IMR-90 (cell line): Measurements from ENCODE around the gene C1QL2. TPM values are rescaled to one million over a fixed set of nuclear protein-coding genes. Genes with fewer than 3 reads are reported as not detected.

Source experiments
- ATAC-seq: fragments of 200-7000 bp; cut with Tn5 transposase; 2 replicates; pipeline ENCODE4 v1.9.1; 2020; ENCODE audit warnings: low read depth, mild to moderate bottlenecking, moderate library complexity
- BruUV-seq: library from RNA; stranded (reverse); fragments of 400-500 nt; replicated peaks from 2 replicates; lab custom pipeline; 2021; lab: Mats Ljungman, UMichigan
- CTCF ChIA-PET: fragments of 300-600 bp; formaldehyde crosslinking; extraction: SDS; loops from one replicate; lab custom pipeline; 2021; ENCODE audit warnings: antibody characterized with exemption; lab: Yijun Ruan, JAX
- POLR2A ChIA-PET: fragments of 300-600 bp; sonication (Branson Sonifier 250); formaldehyde crosslinking; loops from one replicate; lab custom pipeline; 2022; ENCODE audit warnings: antibody characterized with exemption; ENCODE audit not compliant: unreplicated experiment; lab: Charles Lee
- DNase-seq: peaks from one replicate; pipeline ENCODE4 v3.0.0; 2013
- H2AFZ ChIP-seq: replicated peaks from 2 replicates; pipeline ENCODE3; 2013; ENCODE audit warnings: low read length, mild to moderate bottlenecking; ENCODE audit not compliant: poor library complexity
- H2AK5ac ChIP-seq: 2 replicates; pipeline ENCODE4 v1.6.1; 2013; ENCODE audit warnings: low read depth, low read length, inconsistent platforms
- H2AK9ac ChIP-seq: replicated peaks from 2 replicates; pipeline ENCODE3; 2013; ENCODE audit warnings: mild to moderate bottlenecking, low read depth, low read length, moderate library complexity; ENCODE audit not compliant: poor library complexity
- H2BK120ac ChIP-seq: 2 replicates; pipeline ENCODE4 v1.6.1; 2013; ENCODE audit warnings: low read depth, low read length, inconsistent platforms
- H2BK15ac ChIP-seq: 3 replicates; pipeline ENCODE4 v1.6.1; 2013; ENCODE audit warnings: low read depth, low read length, inconsistent platforms
- H2BK20ac ChIP-seq: 2 replicates; pipeline ENCODE4 v1.6.1; 2013; ENCODE audit warnings: low read depth, mild to moderate bottlenecking, inconsistent platforms, low read length, moderate library complexity
- H2BK5ac ChIP-seq: 2 replicates; pipeline ENCODE4 v1.6.1; 2013; ENCODE audit warnings: mild to moderate bottlenecking, low read depth, low read length, inconsistent platforms; ENCODE audit not compliant: poor library complexity, severe bottlenecking
- H3K14ac ChIP-seq: replicated peaks from 2 replicates; pipeline ENCODE4 v1.6.1; 2013; ENCODE audit warnings: low read depth, low read length, inconsistent platforms
- H3K18ac ChIP-seq: 2 replicates; pipeline ENCODE4 v1.6.1; 2013; ENCODE audit warnings: low read depth, low read length, control low read depth
- H3K23ac ChIP-seq: 2 replicates; pipeline ENCODE4 v1.6.1; 2013; ENCODE audit warnings: low read depth, low read length, inconsistent platforms
- H3K27ac ChIP-seq: 2 replicates; pipeline ENCODE4 v1.5.1; 2013; ENCODE audit warnings: mild to moderate bottlenecking, control low read depth, low read length; ENCODE audit not compliant: insufficient read depth
- H3K27me3 ChIP-seq: 2 replicates; pipeline ENCODE4 v1.6.1; 2013; ENCODE audit warnings: low read length; ENCODE audit not compliant: control insufficient read depth, insufficient read depth
- H3K36me3 ChIP-seq: 2 replicates; pipeline ENCODE4 v1.6.1; 2013; ENCODE audit warnings: low read length, mixed read lengths; ENCODE audit not compliant: control insufficient read depth, insufficient read depth
- H3K4ac ChIP-seq: 2 replicates; pipeline ENCODE4 v1.6.1; 2013; ENCODE audit warnings: low read depth, low read length, inconsistent platforms
- H3K4me1 ChIP-seq: 2 replicates; pipeline ENCODE4 v1.6.1; 2013; ENCODE audit warnings: low read length, mixed read lengths; ENCODE audit not compliant: control insufficient read depth, insufficient read depth
- H3K4me2 ChIP-seq: 2 replicates; pipeline ENCODE4 v1.6.1; 2013; ENCODE audit warnings: low read depth, mild to moderate bottlenecking, control low read depth, low read length, moderate library complexity
- H3K4me3 ChIP-seq: 2 replicates; pipeline ENCODE4 v1.5.1; 2013; ENCODE audit warnings: low read depth, mild to moderate bottlenecking, control low read depth, low read length, moderate library complexity; ENCODE audit not compliant: insufficient read depth
- H3K56ac ChIP-seq: 2 replicates; pipeline ENCODE4 v1.6.1; 2013; ENCODE audit warnings: low read length, inconsistent platforms; ENCODE audit not compliant: insufficient read depth; ENCODE audit errors: extremely low read depth
- H3K79me1 ChIP-seq, 2 experiments: 2 replicates each; pipeline ENCODE4 v1.6.1; 2013; ENCODE audit warnings: low read length in 2 of 2, inconsistent platforms in 1 of 2, low read depth in 1 of 2
- H3K9ac ChIP-seq: 2 replicates; pipeline ENCODE4 v1.6.1; 2013; ENCODE audit warnings: low read depth, low read length, control low read depth
- H3K9me1 ChIP-seq: 2 replicates; pipeline ENCODE4 v1.6.1; 2013; ENCODE audit warnings: low read length, inconsistent platforms; ENCODE audit not compliant: insufficient read depth
- H3K9me3 ChIP-seq: 2 replicates; pipeline ENCODE4 v1.6.1; 2013; ENCODE audit warnings: low read length; ENCODE audit not compliant: control insufficient read depth, insufficient read depth
- H4K20me1 ChIP-seq: 2 replicates; pipeline ENCODE4 v1.6.1; 2013; ENCODE audit warnings: low read length, inconsistent platforms; ENCODE audit not compliant: insufficient read depth
- H4K5ac ChIP-seq: 2 replicates; pipeline ENCODE4 v1.6.1; 2013; ENCODE audit warnings: mild to moderate bottlenecking, low read depth, low read length, control low read depth
- H4K8ac ChIP-seq, 2 experiments: 2 replicates each; pipeline ENCODE4 v1.6.1; 2013; ENCODE audit warnings: low read depth in 2 of 2, low read length in 2 of 2, control low read depth in 1 of 2, inconsistent platforms in 1 of 2
- H4K91ac ChIP-seq: 2 replicates; pipeline ENCODE4 v1.6.1; 2013; ENCODE audit warnings: low read depth, low read length, inconsistent platforms; ENCODE audit not compliant: insufficient read depth
- BHLHE40 ChIP-seq: fragments of 150-350 bp; IDR thresholded peaks from 2 replicates; pipeline ENCODE4 v1.6.1; 2016; ENCODE audit warnings: mild to moderate bottlenecking, low read depth, low read length
- CTCF ChIP-seq: conservative IDR thresholded peaks from 2 replicates; pipeline ENCODE4 v1.5.1; 2012; ENCODE audit warnings: mild to moderate bottlenecking, low read depth, low read length, improper control_type of control experiment
- USF2 ChIP-seq: fragments of 150-350 bp; IDR thresholded peaks from 2 replicates; pipeline ENCODE4 v1.6.1; 2017; ENCODE audit warnings: mild to moderate bottlenecking, antibody characterized with exemption, low read length, low read depth
- WGBS, 2 experiments: methylation state at CpG; one replicate each; pipeline versions ENCODE4 v1.1.5 to v1.1.7; 2013; ENCODE audit warnings: missing lambda C conversion rate in 2 of 2; ENCODE audit not compliant: insufficient read length in 1 of 2; ENCODE audit errors: extremely low coverage in 2 of 2; 5-methylcytosine and 5-hydroxymethylcytosine counted together
- dilution Hi-C: fragments of 300-500 bp; cut with HindIII; formaldehyde crosslinking; loops from one replicate; pipeline ENCODE4 v1.14.3; 2018; ENCODE audit warnings: low sequenced_read_pairs; ENCODE audit not compliant: unreplicated experiment
- in situ Hi-C: fragments of 300-500 bp; cut with MboI; formaldehyde crosslinking; loops from 3 replicates; pipeline ENCODE4 v1.14.3; 2019; ENCODE audit warnings: low sequenced_read_pairs, inconsistent platforms, mixed read lengths
- intact Hi-C: fragments of 100-400 bp; cut with micrococcal nuclease; formaldehyde crosslinking; loops from 2 replicates; pipeline ENCODE4 v1.10.0; 2022
- polyA plus RNA-seq, 3 experiments: library from polyadenylated mRNA; depleted of rRNA; stranded (reverse); fragments of >200 nt; gene quantifications; 2 replicates each; pipeline ENCODE4 v1.2.3, GENCODE V29; 2012; ENCODE audit warnings: low replicate concordance in 1 of 3
- total RNA-seq: library from RNA; depleted of rRNA; stranded (reverse); fragments of >200 nt; gene quantifications from 2 replicates; pipeline ENCODE4 v1.2.3, GENCODE V29; 2012

Gene C1QL2
- total and polyA plus RNA-seq, 2 of the 4 experiments (the other 2 are of a cell fraction): not detected

- ChIA-PET POLR2A (no interaction called here), CTCF (no interaction called here)
- Histone ChIP-seq H2AK5ac (no peak overlapping the region), H3K23ac (no peak overlapping the region), H3K14ac (no peak overlapping the region), H3K56ac (no peak overlapping the region), H3K4me1 (no peaks in the 10 kb centered on the region), H4K5ac (no peak overlapping the region), H3K36me3 (no peaks in the 10 kb centered on the region), H3K4me3 (no peak overlapping the region), H3K9ac (no peak overlapping the region), H3K9me3 (no peaks in the 10 kb centered on the region), H2BK20ac (no peak overlapping the region), H2AK9ac (no peak overlapping the region), H3K18ac (no peak overlapping the region), H2AFZ (no peak overlapping the region), H4K8ac (no peak overlapping the region), H3K9me1 (no peaks in the 10 kb centered on the region), H2BK15ac (no peak overlapping the region), H3K79me1 (no peaks in the 10 kb centered on the region), H2BK5ac (no peak overlapping the region), H3K4ac (no peak overlapping the region), H3K27ac (no peak overlapping the region), H4K91ac (no peak overlapping the region), H3K4me2 (no peak overlapping the region), H4K20me1 (no peaks in the 10 kb centered on the region), H3K27me3 (peaks cover 38% of the 10 kb centered on the region), H2BK120ac (no peak overlapping the region)
- dilution Hi-C loops (no loop called here), intact Hi-C loops (no loop called here), in situ Hi-C loops (no loop called here)
- ATAC-seq (no peak), DNase-seq (no peak)
- no peak for TF ChIP-seq BHLHE40
- TF ChIP-seq CTCF: no peak
- no peak for TF ChIP-seq USF2
- no TSS peak for BruUV-seq
- WGBS, 2 experiments: 68% methylated on average over 8 of the region's 13 CpGs; no CpG with 5 or more reads in 1 of the 2 experiments
These were observed 46.6 kb upstream of the C1QL2 start for GRCh38 chr2:119205001-119205706.
